ENCODE data around the gene DNAJC4. TPM values are rescaled to one million over a fixed set of nuclear protein-coding genes. Genes with fewer than 3 reads are reported as not detected.

The DNAJC4 gene
- total RNA-seq, 1 donor from 2014 or later: 48.2 TPM

- Mint-ChIP-seq H3K27ac (peak overlapping the region; percentile 76), H3K9me3 (no peaks in the 10 kb centered on the region), H3K27me3 (no peaks in the 10 kb centered on the region), H3K4me1 (ENCODE audit: unreplicated experiment) (peaks cover 15% of the 10 kb centered on the region), H3K4me3 (peak overlapping the region; percentile 85), H3K36me3 (no peaks in the 10 kb centered on the region)
- no peak for DNase-seq (ENCODE audit: extremely low spot score, unreplicated experiment)
- no peak for TF ChIP-seq CTCF (conservative IDR thresholded peaks at IDR 0.05)
Observed at GRCh38 chr11:64248578-64248977, 18.2 kb downstream of the DNAJC4 start.

- no peak for DNase-seq (ENCODE audit: extremely low spot score, unreplicated experiment)
- peak overlapping the region; percentile 70 for H3K4me3 Mint-ChIP-seq
- no peaks in the 10 kb centered on the region for H3K9me3 Mint-ChIP-seq
- H3K4me1 Mint-ChIP-seq (ENCODE audit: unreplicated experiment): peaks cover 20% of the 10 kb centered on the region
- no peaks in the 10 kb centered on the region for H3K27me3 Mint-ChIP-seq
- no peak overlapping the region for H3K27ac Mint-ChIP-seq
- H3K36me3 Mint-ChIP-seq: no peaks in the 10 kb centered on the region
- TF ChIP-seq CTCF (conservative IDR thresholded peaks at IDR 0.05): no peak
Observed at GRCh38 chr11:64249038-64249437, 18.7 kb downstream of the DNAJC4 start.

- Mint-ChIP-seq H3K9me3 (no peaks in the 10 kb centered on the region), H3K4me1 (ENCODE audit: unreplicated experiment) (peaks cover 21% of the 10 kb centered on the region), H3K4me3 (peak overlapping the region; percentile 70), H3K27me3 (no peaks in the 10 kb centered on the region), H3K36me3 (no peaks in the 10 kb centered on the region), H3K27ac (no peak overlapping the region)
- no peak for DNase-seq (ENCODE audit: extremely low spot score, unreplicated experiment)
- no peak for TF ChIP-seq CTCF (conservative IDR thresholded peaks at IDR 0.05)
Observed at GRCh38 chr11:64249563-64250414, 19.4 kb downstream of the DNAJC4 start.

GRCh38 chr11:64250415-64251015, 20.2 kb downstream of the DNAJC4 start:
- TF ChIP-seq CTCF (conservative IDR thresholded peaks at IDR 0.05): no peak
- Mint-ChIP-seq H3K36me3 (no peaks in the 10 kb centered on the region), H3K27ac (no peak overlapping the region)

GRCh38 chr11:64251016-64251752, 20.8 kb downstream of the DNAJC4 start, which contains the start of gene PLCB3:
Gene PLCB3 (plus strand): TSS chr11:64251530. CDS start chr11:64251650, 120 bp downstream.
- Mint-ChIP-seq H3K36me3 (no peaks in the 10 kb centered on the region), H3K4me1 (ENCODE audit: unreplicated experiment) (peaks cover 21% of the 10 kb centered on the region), H3K27me3 (no peaks in the 10 kb centered on the region), H3K9me3 (no peaks in the 10 kb centered on the region), H3K4me3 (peak within 1 kb of the TSS; percentile 92), H3K27ac (peak within 1 kb of the TSS; percentile 56)
- peak; percentile 89 for TF ChIP-seq CTCF (conservative IDR thresholded peaks at IDR 0.05)
- no peak for DNase-seq (ENCODE audit: extremely low spot score, unreplicated experiment)

More at GRCh38 chr11:64250415-64251015, 20.2 kb downstream of the DNAJC4 start:
- H3K4me1 Mint-ChIP-seq (ENCODE audit: unreplicated experiment): peaks cover 21% of the 10 kb centered on the region
- H3K27me3 Mint-ChIP-seq: no peaks in the 10 kb centered on the region
- no peak for DNase-seq (ENCODE audit: extremely low spot score, unreplicated experiment)
- no peaks in the 10 kb centered on the region for H3K9me3 Mint-ChIP-seq
- peak overlapping the region; percentile 89 for H3K4me3 Mint-ChIP-seq

Measured in type B pancreatic cell (in vitro differentiated cells).